IPS-20b (cell line): ENCODE measurements around the gene EPHA4.

Source experiments
- H3K27ac ChIP-seq: one replicate; pipeline ENCODE4 v1.5.1; 2013; ENCODE audit warnings: low read length
- H3K27me3 ChIP-seq: 2 replicates; pipeline ENCODE4 v1.6.1; 2013; ENCODE audit warnings: mild to moderate bottlenecking, low read length, inconsistent platforms; ENCODE audit not compliant: insufficient read depth
- H3K36me3 ChIP-seq: 2 replicates; pipeline ENCODE4 v1.6.1; 2013; ENCODE audit warnings: low read depth, mild to moderate bottlenecking, inconsistent platforms, low read length, moderate library complexity; ENCODE audit not compliant: insufficient read depth
- H3K4me1 ChIP-seq: 2 replicates; pipeline ENCODE4 v1.6.1; 2013; ENCODE audit warnings: mild to moderate bottlenecking, control low read depth, inconsistent platforms, low read length, moderate library complexity; ENCODE audit not compliant: insufficient read depth
- H3K4me3 ChIP-seq: 2 replicates; pipeline ENCODE4 v1.5.1; 2013; ENCODE audit warnings: mild to moderate bottlenecking, low read length, inconsistent platforms
- H3K9ac ChIP-seq: 2 replicates; pipeline ENCODE4 v1.6.1; 2013; ENCODE audit warnings: low read depth, mild to moderate bottlenecking, inconsistent platforms, low read length, moderate library complexity
- H3K9me3 ChIP-seq: 2 replicates; pipeline ENCODE4 v1.6.1; 2013; ENCODE audit warnings: mild to moderate bottlenecking, low read depth, low read length, inconsistent platforms; ENCODE audit not compliant: insufficient read depth

The EPHA4 gene

GRCh38 chr2:221448057-221448843, 123.9 kb downstream of the EPHA4 start:
- H3K4me3 ChIP-seq = no peak overlapping the region
- no peak overlapping the region for H3K27ac ChIP-seq
- no peaks in the 10 kb centered on the region for H3K27me3 ChIP-seq
- H3K9me3 ChIP-seq = no peaks in the 10 kb centered on the region
- H3K4me1 ChIP-seq = peaks cover 7% of the 10 kb centered on the region; the same call in 1 of the 2 replicates
- H3K9ac ChIP-seq = no peak overlapping the region
- H3K36me3 ChIP-seq = no peaks in the 10 kb centered on the region; the same call in 1 of the 2 replicates

GRCh38 chr2:221447310-221447709, 124.8 kb downstream of the EPHA4 start:
- no peaks in the 10 kb centered on the region for H3K9me3 ChIP-seq

GRCh38 chr2:221446140-221446539, 126.0 kb downstream of the EPHA4 start:
- H3K36me3 ChIP-seq = peaks cover 20% of the 10 kb centered on the region; the same call in 1 of the 2 replicates
- no peaks in the 10 kb centered on the region for H3K27me3 ChIP-seq
- peaks cover 7% of the 10 kb centered on the region; the same call in 1 of the 2 replicates for H3K4me1 ChIP-seq
- no peak overlapping the region for H3K4me3 ChIP-seq
- no peak overlapping the region for H3K27ac ChIP-seq
- H3K9me3 ChIP-seq = no peaks in the 10 kb centered on the region
- H3K9ac ChIP-seq = no peak overlapping the region

More at GRCh38 chr2:221447310-221447709, 124.8 kb downstream of the EPHA4 start:
- H3K27ac ChIP-seq = no peak overlapping the region
- no peak overlapping the region for H3K4me3 ChIP-seq
- H3K4me1 ChIP-seq = peaks cover 7% of the 10 kb centered on the region; the same call in 1 of the 2 replicates
- H3K9ac ChIP-seq = no peak overlapping the region
- H3K27me3 ChIP-seq = no peaks in the 10 kb centered on the region
- H3K36me3 ChIP-seq = peaks cover 9% of the 10 kb centered on the region

GRCh38 chr2:221444106-221444505, 128.0 kb downstream of the EPHA4 start:
- Histone ChIP-seq H3K9ac (no peak overlapping the region), H3K27ac (no peak overlapping the region), H3K9me3 (no peaks in the 10 kb centered on the region), H3K27me3 (no peaks in the 10 kb centered on the region), H3K36me3 (peaks cover 25% of the 10 kb centered on the region; the same call in 1 of the 2 replicates), H3K4me1 (peaks cover 7% of the 10 kb centered on the region; the same call in 1 of the 2 replicates), H3K4me3 (no peak overlapping the region)

DNA sequence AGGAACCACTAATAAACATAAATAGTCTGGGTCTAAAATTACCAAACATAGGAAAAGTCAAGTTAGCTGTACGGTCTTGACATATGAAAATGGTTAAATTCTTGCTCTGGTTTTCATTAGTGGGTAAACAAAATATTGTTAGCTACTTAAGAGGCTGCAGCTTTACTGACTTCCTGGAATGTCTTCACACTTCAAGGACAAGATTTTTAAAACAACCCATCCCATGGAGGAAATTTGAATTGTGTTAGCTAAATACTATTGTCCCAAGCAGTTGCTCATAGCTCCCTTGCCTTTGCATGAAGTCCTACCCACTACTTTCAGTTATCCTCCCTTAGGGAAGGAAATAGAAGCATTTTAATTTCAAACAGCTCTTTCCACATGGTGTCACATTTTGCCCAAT, 128.5 kb downstream of the EPHA4 start:
- H3K36me3 ChIP-seq = peaks cover 25% of the 10 kb centered on the region; the same call in 1 of the 2 replicates
- H3K9me3 ChIP-seq = no peaks in the 10 kb centered on the region
- H3K27me3 ChIP-seq = no peaks in the 10 kb centered on the region
- no peak overlapping the region for H3K4me3 ChIP-seq
- H3K27ac ChIP-seq = no peak overlapping the region
- H3K9ac ChIP-seq = no peak overlapping the region
- H3K4me1 ChIP-seq = peaks cover 7% of the 10 kb centered on the region; the same call in 1 of the 2 replicates

- Histone ChIP-seq H3K4me1 (peaks cover 4% of the 10 kb centered on the region; the same call in 1 of the 2 replicates), H3K27me3 (no peaks in the 10 kb centered on the region), H3K9ac (no peak overlapping the region), H3K4me3 (no peak overlapping the region), H3K27ac (no peak overlapping the region), H3K9me3 (no peaks in the 10 kb centered on the region), H3K36me3 (peaks cover 25% of the 10 kb centered on the region; the same call in 1 of the 2 replicates)
These were observed 130.0 kb downstream of the EPHA4 start for GRCh38 chr2:221442128-221442527.

DNA sequence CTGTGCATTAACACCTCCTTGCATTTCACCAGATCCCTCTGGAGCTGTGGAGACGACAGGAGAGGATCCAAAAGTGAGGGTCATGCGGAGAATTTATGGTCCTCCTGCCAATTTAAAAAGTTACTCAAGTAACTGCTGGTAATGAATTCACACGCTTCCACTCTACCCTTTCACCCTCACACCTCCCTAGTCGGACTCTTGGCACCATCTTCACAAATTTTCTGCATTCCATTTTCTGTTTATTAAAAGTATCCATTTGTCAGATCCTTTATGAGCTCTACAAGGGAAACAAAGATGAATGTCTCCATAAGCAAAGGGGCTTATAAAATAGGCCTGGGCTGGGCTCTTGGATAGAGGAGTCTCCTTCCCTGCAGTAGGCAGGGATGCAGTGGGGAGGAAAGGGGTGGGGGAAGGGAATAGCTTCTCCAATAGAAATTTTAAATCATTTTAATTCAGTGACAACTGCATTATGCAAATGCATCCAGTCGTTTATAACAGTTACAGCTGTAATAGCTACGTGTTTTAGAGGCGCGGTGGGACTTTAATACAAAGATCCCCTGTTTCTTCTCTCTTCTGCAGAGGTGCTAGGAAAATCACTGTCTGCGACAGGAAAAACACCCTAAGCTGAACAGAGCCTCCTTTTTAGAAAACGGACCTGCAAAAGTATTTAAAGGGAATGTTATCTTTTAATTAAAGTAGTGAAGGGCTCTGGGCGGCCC, 132.2 kb downstream of the EPHA4 start:
- Histone ChIP-seq H3K36me3 (peaks cover 25% of the 10 kb centered on the region; the same call in 1 of the 2 replicates), H3K27ac (no peak overlapping the region), H3K9me3 (no peaks in the 10 kb centered on the region), H3K4me3 (no peak overlapping the region), H3K4me1 (peaks cover 16% of the 10 kb centered on the region; the same call in 1 of the 2 replicates), H3K27me3 (no peaks in the 10 kb centered on the region), H3K9ac (no peak overlapping the region)

DNA sequence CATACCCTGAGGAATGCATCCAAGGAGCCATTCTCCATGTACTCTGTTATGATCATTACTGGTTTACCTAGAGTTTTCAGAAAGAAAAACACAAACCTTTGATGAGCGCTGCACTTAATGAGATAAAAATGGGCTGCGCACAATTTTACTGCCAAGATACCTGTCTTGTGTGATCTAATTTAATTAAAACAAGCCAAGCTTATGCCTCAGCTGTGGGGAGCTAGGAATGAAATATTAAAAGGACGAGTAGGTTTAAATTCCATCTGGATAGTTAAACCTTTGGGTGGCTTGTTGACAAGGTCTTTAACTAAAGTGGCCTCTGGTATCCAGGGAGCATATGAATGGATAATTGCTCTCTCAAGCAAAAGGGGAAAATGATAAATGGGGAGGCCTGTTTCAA, 135.0 kb downstream of the EPHA4 start:
- Histone ChIP-seq H3K27ac (no peak overlapping the region), H3K36me3 (peaks cover 17% of the 10 kb centered on the region; the same call in 1 of the 2 replicates), H3K4me1 (peaks cover 23% of the 10 kb centered on the region; the same call in 1 of the 2 replicates), H3K27me3 (no peaks in the 10 kb centered on the region), H3K4me3 (no peak overlapping the region), H3K9me3 (no peaks in the 10 kb centered on the region), H3K9ac (no peak overlapping the region)

DNA sequence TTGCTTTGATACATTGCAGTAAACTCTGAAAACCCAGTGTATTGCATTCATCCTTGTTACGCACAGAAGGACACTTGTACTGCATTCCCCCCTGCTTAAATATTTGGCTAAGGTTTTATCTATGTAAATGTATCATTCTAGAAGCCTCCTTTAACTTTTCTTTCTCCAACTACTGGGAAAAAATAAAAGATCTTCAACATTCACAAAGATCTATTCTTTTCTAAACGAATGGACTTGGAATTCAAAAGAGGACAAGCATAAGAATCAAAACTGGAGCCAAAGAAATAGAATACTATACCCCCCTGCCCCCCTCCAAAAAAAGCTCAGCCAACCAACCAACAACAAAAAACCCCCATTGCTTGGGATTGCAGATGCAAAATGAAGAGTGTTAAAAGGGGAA, 136.9 kb downstream of the EPHA4 start:
- Histone ChIP-seq H3K27me3 (no peaks in the 10 kb centered on the region), H3K4me1 (peaks cover 23% of the 10 kb centered on the region; the same call in 1 of the 2 replicates), H3K9ac (no peak overlapping the region), H3K36me3 (peaks cover 10% of the 10 kb centered on the region; the same call in 1 of the 2 replicates), H3K9me3 (no peaks in the 10 kb centered on the region), H3K27ac (no peak overlapping the region), H3K4me3 (0 out of 2 replicates have a peak overlapping the region, but pooled peaks have one; percentile 34)

- Histone ChIP-seq H3K27ac (no peak overlapping the region), H3K36me3 (peaks cover 20% of the 10 kb centered on the region; the same call in 1 of the 2 replicates), H3K4me3 (no peak overlapping the region), H3K4me1 (peaks cover 23% of the 10 kb centered on the region; the same call in 1 of the 2 replicates), H3K27me3 (no peaks in the 10 kb centered on the region), H3K9ac (no peak overlapping the region), H3K9me3 (no peaks in the 10 kb centered on the region)
These were observed 138.0 kb downstream of the EPHA4 start for GRCh38 chr2:221434142-221434541.

DNA sequence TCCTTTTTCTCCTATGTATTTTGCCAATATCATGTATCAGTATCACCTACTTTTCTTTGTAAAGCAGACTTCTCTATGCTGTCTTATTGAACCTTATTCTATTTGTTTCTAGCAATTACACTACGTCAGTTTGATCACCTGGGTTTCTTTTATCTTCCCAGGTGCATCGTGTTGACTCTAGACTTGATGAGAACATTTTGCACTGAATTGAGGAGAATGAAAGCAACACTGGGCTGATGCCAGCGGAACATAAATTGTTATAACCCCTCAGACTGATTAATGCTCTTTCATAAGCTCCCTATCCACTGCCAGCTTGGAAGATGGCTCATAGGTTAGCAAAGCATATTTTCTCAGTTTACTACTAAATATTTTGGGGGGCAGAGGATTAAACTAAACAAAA, 140.6 kb downstream of the EPHA4 start:
- Histone ChIP-seq H3K36me3 (peaks cover 28% of the 10 kb centered on the region; the same call in 1 of the 2 replicates), H3K4me3 (no peak overlapping the region), H3K9me3 (no peaks in the 10 kb centered on the region), H3K9ac (no peak overlapping the region), H3K27ac (no peak overlapping the region), H3K4me1 (peaks cover 22% of the 10 kb centered on the region; the same call in 1 of the 2 replicates), H3K27me3 (no peaks in the 10 kb centered on the region)
